Stomach (tissue), 4 donors: ENCODE results near the gene TP53BP2.

Source experiments
- CTCF ChIP-seq, 7 experiments: fragments of 450-650 bp in 4 of 7; fragments of 200-600 bp in 3 of 7; sonication (generic) in 3 of 7; IDR thresholded peaks; one replicate each; pipeline ENCODE4 v1.5.1; 2016 to 2019; ENCODE audit warnings: antibody characterized with exemption in 7 of 7, control low read depth in 2 of 7, mild to moderate bottlenecking in 1 of 7
- EP300 ChIP-seq: sonication (generic); formaldehyde crosslinking; IDR thresholded peaks from one replicate; pipeline ENCODE4 v1.6.1; 2017; ENCODE audit warnings: antibody characterized with exemption

DNA sequence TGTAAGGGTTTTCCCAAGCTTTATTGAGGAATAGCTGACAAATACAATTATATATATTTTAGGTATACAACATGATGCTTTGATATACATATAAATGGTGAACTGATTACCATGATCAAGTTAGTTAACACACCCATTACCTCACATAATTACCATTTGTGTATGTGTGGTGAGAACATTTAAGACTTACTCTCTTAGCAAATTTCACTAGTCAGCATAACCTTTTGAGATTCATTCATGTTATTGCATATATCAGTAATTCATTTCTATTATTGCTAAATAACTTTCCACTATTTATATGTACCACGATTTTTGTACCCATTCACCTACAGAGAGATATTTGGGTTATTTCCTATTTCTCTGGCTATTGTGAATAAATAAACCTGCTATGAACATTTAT is 16.2 kb upstream of the TP53BP2 start:
- TF ChIP-seq CTCF (IDR thresholded peaks at IDR 0.05) (no peak), EP300 (no peak)
